NOMO-1 treated with DMSO at 0.1 percent for 48 hours (cell line): ENCODE results near the gene GJC2.

Experiments
- DNase-seq: peaks from one replicate; lab custom pipeline; 2025; ENCODE audit not compliant: unreplicated experiment; lab: John Stamatoyannopoulos, UW

The GJC2 gene

GRCh38 chr1:228144193-228144992 is 5.3 kb upstream of the GJC2 start:
- no peak for DNase-seq

DNA sequence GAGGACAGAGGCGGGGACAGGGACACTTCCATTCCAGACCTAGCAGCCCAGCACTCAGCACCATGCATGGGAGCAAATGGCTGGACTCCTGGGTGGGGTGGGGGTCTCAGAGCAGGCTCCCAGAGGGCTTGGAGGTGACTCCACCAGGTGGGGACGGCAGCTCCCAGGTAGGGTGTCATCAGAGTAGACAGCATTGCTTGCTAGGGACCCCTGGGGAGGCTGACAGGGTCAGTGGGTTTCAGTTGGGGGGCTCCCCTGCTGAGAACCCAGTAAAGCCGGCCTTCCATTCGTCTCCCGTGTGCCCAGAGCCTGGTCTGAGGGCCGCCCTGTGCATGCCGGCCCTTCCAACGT is 4.8 kb upstream of the GJC2 start:
- DNase-seq = no peak

GRCh38 chr1:228145463-228146416 is 4.0 kb upstream of the GJC2 start:
- no peak for DNase-seq

DNA sequence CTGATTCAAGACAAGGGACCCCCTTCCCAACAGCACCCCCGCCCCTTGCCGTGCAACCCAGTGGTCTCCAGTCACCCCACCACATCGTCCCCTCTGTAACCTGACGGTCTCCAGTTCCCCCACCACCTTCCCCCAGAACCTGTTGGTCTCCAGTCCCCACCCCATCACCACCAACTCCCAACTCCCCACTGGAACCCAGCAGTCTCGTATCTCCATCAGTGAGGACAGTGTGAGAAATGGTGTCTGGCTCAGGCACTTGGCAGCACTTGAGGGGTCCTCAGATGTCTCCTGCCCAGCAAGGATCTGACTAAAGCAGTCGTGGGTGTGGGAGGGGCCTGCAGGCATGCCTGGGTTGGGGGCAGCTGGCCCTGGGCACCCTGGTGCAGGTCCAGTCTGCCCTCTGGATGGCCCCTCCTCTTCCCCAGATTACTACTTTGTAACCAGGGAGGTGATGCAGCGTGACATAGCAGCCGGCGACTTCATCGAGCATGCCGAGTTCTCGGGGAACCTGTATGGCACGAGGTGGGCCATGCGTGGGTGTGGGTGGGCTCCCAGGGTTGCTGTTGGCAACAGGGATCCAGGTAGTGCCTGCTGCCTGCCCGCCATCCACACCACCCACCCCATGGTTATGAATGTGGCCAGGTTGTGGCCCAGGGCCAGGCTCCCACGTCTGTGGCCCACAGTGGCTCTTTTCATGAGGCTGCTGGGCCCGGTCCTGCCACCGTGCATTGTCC is 3.1 kb upstream of the GJC2 start:
- DNase-seq = no peak

GRCh38 chr1:228147151-228147693 is 2.5 kb upstream of the GJC2 start:
- no peak for DNase-seq

DNA sequence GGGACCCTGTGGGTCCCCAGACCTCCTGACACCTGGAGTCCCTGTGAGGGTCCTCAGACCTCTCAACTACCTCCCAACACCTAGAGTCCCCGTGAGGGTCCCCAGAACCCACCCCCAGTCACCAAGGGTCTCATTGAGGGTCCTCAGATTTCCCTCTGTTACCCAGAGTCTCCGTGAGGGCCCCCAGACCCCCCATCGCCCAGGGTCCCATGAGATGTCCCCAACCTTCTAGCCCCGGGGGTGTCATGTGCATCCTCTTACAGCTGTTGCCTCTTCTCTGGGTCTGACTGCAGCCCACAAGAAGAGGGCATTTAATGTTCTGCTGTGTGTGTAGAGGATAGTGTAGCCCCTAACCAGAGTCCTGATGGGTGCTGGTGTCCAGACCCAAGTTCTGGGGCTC is 2.0 kb upstream of the GJC2 start:
- no peak for DNase-seq

DNA sequence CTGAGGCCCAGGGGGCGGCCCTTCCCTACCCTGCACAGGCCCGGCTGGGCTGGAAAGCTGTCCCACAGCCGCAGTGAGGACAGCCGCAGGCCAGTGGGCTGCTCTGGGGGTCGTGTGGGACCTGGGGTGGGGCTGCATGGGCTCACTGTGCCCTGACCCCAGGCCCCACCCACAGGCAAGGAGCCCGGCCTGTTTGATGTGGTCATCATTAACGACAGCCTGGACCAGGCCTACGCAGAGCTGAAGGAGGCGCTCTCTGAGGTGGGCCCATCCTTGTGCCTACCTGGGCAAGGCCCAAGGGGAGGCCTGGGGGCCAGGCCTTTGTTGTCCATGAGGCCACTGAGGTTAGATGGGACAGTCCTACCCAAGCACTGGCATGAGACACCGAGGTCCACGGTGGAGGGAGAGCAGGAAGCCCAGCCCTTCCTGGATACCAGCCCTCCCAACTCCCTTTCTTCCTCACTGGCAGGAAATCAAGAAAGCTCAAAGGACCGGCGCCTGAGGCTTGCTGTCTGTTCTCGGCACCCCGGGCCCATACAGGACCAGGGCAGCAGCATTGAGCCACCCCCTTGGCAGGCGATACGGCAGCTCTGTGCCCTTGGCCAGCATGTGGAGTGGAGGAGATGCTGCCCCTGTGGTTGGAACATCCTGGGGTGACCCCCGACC is 1.4 kb upstream of the GJC2 start:
- no peak for DNase-seq

- DNase-seq = no peak
Measured at GRCh38 chr1:228148935-228149405, 760 bp upstream of the GJC2 start.

GRCh38 chr1:228150120-228150460 is 360 bp downstream of the GJC2 start:
- no peak for DNase-seq

- no peak for DNase-seq
Measured at GRCh38 chr1:228150461-228151179, 890 bp downstream of the GJC2 start.

- DNase-seq = no peak
Measured at GRCh38 chr1:228151180-228151925, 1.6 kb downstream of the GJC2 start.

- no peak for DNase-seq
Measured at GRCh38 chr1:228152097-228152917, 2.6 kb downstream of the GJC2 start.

GRCh38 chr1:228152918-228153258 is 3.2 kb downstream of the GJC2 start:
- DNase-seq = no peak

DNA sequence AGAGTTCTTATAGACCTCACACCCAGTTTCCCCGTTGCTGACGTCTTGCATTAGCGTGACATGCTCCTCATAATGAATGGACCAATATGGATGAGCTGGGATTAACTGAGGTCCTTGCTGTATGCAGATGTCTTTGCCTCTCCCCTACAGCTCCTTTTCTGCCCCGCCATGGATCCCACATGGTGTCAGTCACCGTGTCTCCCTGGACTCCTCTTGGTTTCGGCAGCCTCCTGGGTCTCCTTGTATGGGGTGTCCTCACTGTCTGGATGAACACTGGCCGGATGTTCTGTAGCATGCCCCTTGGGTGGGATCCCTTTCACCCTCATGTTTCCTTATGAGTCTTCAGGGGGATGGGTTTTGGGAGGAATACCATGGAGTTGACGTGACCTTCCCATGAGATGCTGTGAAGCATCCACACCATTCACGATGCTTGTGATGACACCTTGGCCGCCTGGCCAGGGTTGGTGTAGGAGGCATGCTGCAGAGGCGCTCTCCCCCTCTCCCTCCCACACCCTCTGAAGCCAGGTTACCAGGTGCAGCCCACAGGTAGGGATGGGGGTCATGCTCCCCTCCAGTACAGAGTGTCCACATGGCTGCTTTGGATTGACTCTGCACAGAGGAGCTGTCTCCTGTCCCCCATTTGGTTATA is 4.4 kb downstream of the GJC2 start:
- no peak for DNase-seq

DNA sequence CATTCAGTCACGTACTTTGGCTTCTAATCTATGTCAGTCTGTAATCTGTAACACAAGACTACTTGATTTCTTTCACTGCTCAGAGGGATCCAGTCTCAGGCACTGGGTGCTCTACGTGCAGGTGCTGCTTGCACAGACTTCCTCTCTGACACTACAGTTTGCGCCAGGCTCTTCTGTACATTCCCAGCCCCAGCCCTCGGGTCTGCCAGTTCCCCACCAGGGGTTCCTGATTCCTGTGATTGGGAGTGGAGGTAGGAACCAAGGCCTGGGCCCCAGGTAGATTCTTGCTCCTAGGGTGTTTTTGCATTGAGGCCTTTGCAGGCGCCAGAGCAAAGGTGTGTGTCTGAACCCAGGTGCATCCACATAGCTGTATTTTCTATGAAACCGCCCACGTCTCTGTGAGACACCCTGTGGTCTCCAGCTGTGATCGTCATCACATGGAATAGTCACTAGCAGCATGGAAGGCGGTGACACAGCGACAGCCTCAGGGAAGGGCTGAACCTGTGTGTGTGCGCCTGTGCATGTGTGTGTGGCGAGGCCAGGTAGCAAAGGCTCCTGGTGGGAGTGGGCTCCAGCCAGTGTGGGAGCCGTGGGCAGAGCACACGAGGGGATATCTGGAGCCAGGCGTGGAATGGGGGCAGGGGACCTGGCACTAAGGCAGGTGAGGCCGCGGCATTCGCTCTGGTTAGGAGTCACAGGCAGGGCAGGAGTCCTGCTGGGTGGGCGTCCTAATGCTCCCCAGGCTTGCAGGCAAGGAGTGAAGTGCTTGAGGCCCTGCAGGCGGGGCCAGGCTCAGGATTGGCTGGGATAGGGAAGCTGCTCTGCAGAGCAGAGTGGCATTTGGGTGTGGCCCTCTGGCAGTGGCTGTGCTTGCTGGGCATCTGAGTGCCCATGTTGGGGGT is 5.2 kb downstream of the GJC2 start:
- no peak for DNase-seq

DNA sequence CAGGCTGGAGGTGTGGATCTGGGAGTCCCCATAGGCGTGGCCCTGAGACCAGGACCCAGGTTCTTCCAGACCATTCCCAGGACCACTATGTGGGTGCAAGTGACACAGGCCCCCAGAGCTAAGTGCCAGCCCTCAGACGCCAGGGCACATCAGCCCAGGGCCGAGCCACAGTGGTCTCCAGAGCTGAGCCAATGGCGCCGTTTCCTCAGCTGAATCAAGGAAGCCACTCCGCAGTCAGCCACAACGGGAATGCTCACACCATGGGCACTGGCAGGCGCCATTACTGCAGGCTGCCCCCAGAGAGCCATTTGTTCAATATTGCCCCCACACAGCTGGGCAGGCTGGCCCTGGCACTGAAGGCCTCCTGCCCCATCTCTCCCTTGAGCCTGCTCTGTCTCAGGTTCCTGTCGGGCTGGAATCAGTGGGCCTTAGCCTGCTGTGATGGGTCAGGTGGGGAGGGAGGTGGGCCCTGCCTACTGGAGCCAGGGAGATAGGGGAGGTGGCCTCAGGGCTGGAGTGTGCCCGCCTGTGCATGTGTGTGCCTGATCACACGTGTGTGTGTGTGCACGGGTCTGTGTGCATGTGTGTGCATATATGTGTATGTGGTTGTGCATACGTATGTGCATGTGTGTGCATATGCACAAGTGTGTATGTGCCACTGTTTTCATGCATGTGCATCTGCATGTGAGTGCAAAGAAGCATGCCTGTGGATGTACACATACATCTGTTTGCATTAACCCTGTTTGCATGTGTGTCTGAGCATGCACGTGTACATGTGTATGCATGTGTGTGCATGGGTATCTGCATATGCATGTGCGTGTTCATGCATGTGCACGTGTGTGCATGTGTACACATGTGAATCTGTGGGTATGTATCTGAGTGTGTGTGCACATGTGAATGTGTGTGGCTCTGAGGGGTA is 6.1 kb downstream of the GJC2 start:
- no peak for DNase-seq
